Choroid plexus epithelial cell (primary cell): ENCODE data around the gene COL7A1.

Source experiments
- DNase-seq: peaks from one replicate; pipeline ENCODE4 v3.0.0-alpha.2; 2010; ENCODE audit warnings: low read depth
- H3K4me3 ChIP-seq: 2 replicates; pipeline ENCODE4 v1.5.1; 2011; ENCODE audit warnings: low read depth, mild to moderate bottlenecking, control low read depth, low read length, moderate library complexity
- CTCF ChIP-seq: conservative IDR thresholded peaks from 2 replicates; pipeline ENCODE4 v1.5.1; 2011; ENCODE audit warnings: low read depth, mild to moderate bottlenecking, control low read depth, inconsistent platforms, low read length, moderate library complexity

Gene COL7A1

GRCh38 chr3:48595075-48595525 is at the start of gene COL7A1:
Gene COL7A1 (minus strand): TSS chr3:48595329. CDS start chr3:48595159, 170 bp downstream.
- DNase-seq, result no peak
- peak within 1 kb of the TSS; percentile 63 for H3K4me3 ChIP-seq
- no peak for TF ChIP-seq CTCF

- no peak for TF ChIP-seq CTCF
- no peak for DNase-seq
- H3K4me3 ChIP-seq, result no peak overlapping the region
Measured at GRCh38 chr3:48642605-48643004, 47.5 kb upstream of the COL7A1 start.

- DNase-seq, result no peak
- TF ChIP-seq CTCF, result no peak
- no peak overlapping the region for H3K4me3 ChIP-seq
Measured at GRCh38 chr3:48641396-48641795, 46.3 kb upstream of the COL7A1 start.

GRCh38 chr3:48639944-48640606 is 44.9 kb upstream of the COL7A1 start:
- DNase-seq, result no peak
- no peak overlapping the region for H3K4me3 ChIP-seq
- TF ChIP-seq CTCF, result no peak

- H3K4me3 ChIP-seq, result no peak overlapping the region
- DNase-seq, result no peak
- no peak for TF ChIP-seq CTCF
Measured at GRCh38 chr3:48637305-48637704, 42.2 kb upstream of the COL7A1 start.

GRCh38 chr3:48636149-48636655 is 41.1 kb upstream of the COL7A1 start:
- DNase-seq, result no peak
- H3K4me3 ChIP-seq, result peak overlapping the region; percentile 96
- no peak for TF ChIP-seq CTCF
